8988T (cell line): ENCODE data around the gene TPM4.
"Not testable (repeated sequence)": the region's sequence is repeated elsewhere in the genome, so short reads cannot be mapped to it uniquely, and the experiment has no call there.

Experiments
- DNase-seq: peaks from one replicate; pipeline ENCODE4 v3.0.0; 2011

The TPM4 gene

GRCh38 chr19:16076154-16076957, at the start of gene TPM4:
TSS of gene TPM4 (plus strand) at chr19:16076495. CDS start at chr19:16076566, 71 bp downstream.
- peak; percentile 61 for DNase-seq

- DNase-seq = no peak
Observed at GRCh38 chr19:16026756-16027155, 49.5 kb upstream of the TPM4 start.

- DNase-seq = no peak
Observed at GRCh38 chr19:16027528-16027927, 48.8 kb upstream of the TPM4 start.

GRCh38 chr19:16030155-16030554, 46.1 kb upstream of the TPM4 start:
- DNase-seq = not testable (repeated sequence)

- no peak for DNase-seq
Observed at GRCh38 chr19:16030964-16031871, 45.1 kb upstream of the TPM4 start.

GRCh38 chr19:16031872-16032200, 44.5 kb upstream of the TPM4 start:
- no peak for DNase-seq

- no peak for DNase-seq
Observed at GRCh38 chr19:16032509-16033135, 43.7 kb upstream of the TPM4 start.

GRCh38 chr19:16033136-16033530, 43.2 kb upstream of the TPM4 start:
- no peak for DNase-seq

GRCh38 chr19:16033721-16034120, 42.6 kb upstream of the TPM4 start:
- no peak for DNase-seq

- no peak for DNase-seq
Observed at GRCh38 chr19:16034180-16034579, 42.1 kb upstream of the TPM4 start.

- DNase-seq = no peak
Observed at GRCh38 chr19:16034958-16035560, 41.2 kb upstream of the TPM4 start.

- no peak for DNase-seq
Observed at GRCh38 chr19:16035601-16036297, 40.5 kb upstream of the TPM4 start.

- no peak for DNase-seq
Observed at GRCh38 chr19:16036397-16036925, 39.8 kb upstream of the TPM4 start.

GRCh38 chr19:16036941-16037340, 39.4 kb upstream of the TPM4 start:
- no peak for DNase-seq

- no peak for DNase-seq
Observed at GRCh38 chr19:16037424-16038195, 38.7 kb upstream of the TPM4 start.

GRCh38 chr19:16038196-16038695, 38.0 kb upstream of the TPM4 start:
- DNase-seq = no peak

- no peak for DNase-seq
Observed at GRCh38 chr19:16039081-16039480, 37.2 kb upstream of the TPM4 start.

- DNase-seq = no peak
Observed at GRCh38 chr19:16039545-16039944, 36.8 kb upstream of the TPM4 start.

GRCh38 chr19:16040642-16041041, 35.7 kb upstream of the TPM4 start:
- DNase-seq = no peak

- DNase-seq = peak; percentile 78
Observed at GRCh38 chr19:16041299-16041990, 34.9 kb upstream of the TPM4 start.

- no peak for DNase-seq
Observed at GRCh38 chr19:16041991-16042386, 34.3 kb upstream of the TPM4 start.
